GM12801 (cell line): ENCODE results near the gene NINJ1.

Experiments used
- CTCF ChIP-seq: IDR thresholded peaks from one replicate; pipeline ENCODE4 v1.5.1; 2011; ENCODE audit warnings: control low read depth; ENCODE audit not compliant: insufficient read length; ENCODE audit errors: extremely low read depth

NINJ1 gene

GRCh38 chr9:93112864-93113389 is 21.1 kb downstream of the NINJ1 start:
- no peak for TF ChIP-seq CTCF

GRCh38 chr9:93112116-93112863 is 21.8 kb downstream of the NINJ1 start:
- TF ChIP-seq CTCF: no peak

- no peak for TF ChIP-seq CTCF
These were observed 22.5 kb downstream of the NINJ1 start for GRCh38 chr9:93111371-93112115.

GRCh38 chr9:93111001-93111370 is 23.1 kb downstream of the NINJ1 start:
- TF ChIP-seq CTCF: no peak

GRCh38 chr9:93110311-93110855 is 23.7 kb downstream of the NINJ1 start:
- no peak for TF ChIP-seq CTCF

- TF ChIP-seq CTCF: no peak
These were observed 25.6 kb downstream of the NINJ1 start for GRCh38 chr9:93108291-93109041.

GRCh38 chr9:93107825-93108161 is 26.3 kb downstream of the NINJ1 start:
- TF ChIP-seq CTCF: no peak
